Right kidney (tissue), 1 donor: ENCODE data around the gene PTPRO.
"Not testable (repeated sequence)": the region's sequence is repeated elsewhere in the genome, so short reads cannot be mapped to it uniquely, and the experiment has no call there.

ENCODE experiments used
- DNase-seq: peaks from one replicate; pipeline ENCODE4 v3.0.0-alpha.2; 2016

The PTPRO gene

GRCh38 chr12:15602051-15602672, 279.9 kb downstream of the PTPRO start:
- no peak for DNase-seq

- no peak for DNase-seq
These were observed 281.3 kb downstream of the PTPRO start for GRCh38 chr12:15603474-15604085.

- DNase-seq, result no peak
These were observed 283.7 kb downstream of the PTPRO start for GRCh38 chr12:15605881-15606590.

GRCh38 chr12:15608406-15608805, 286.1 kb downstream of the PTPRO start:
- DNase-seq, result no peak

- no peak for DNase-seq
These were observed 286.6 kb downstream of the PTPRO start for GRCh38 chr12:15608941-15609340.

- DNase-seq, result no peak
These were observed 291.7 kb downstream of the PTPRO start for GRCh38 chr12:15613981-15614380.

GRCh38 chr12:15616495-15616894, 294.2 kb downstream of the PTPRO start:
- not testable (repeated sequence) for DNase-seq

GRCh38 chr12:15620741-15621539, 298.6 kb downstream of the PTPRO start:
- no peak for DNase-seq

GRCh38 chr12:15625075-15625474, 302.8 kb downstream of the PTPRO start:
- DNase-seq, result no peak

- DNase-seq, result no peak
These were observed 306.0 kb downstream of the PTPRO start for GRCh38 chr12:15627995-15628945.

GRCh38 chr12:15629108-15629507, 306.8 kb downstream of the PTPRO start:
- no peak for DNase-seq

- DNase-seq, result no peak
These were observed 307.5 kb downstream of the PTPRO start for GRCh38 chr12:15629761-15630160.

GRCh38 chr12:15631007-15631715, 308.9 kb downstream of the PTPRO start:
- no peak for DNase-seq

- no peak for DNase-seq
These were observed 310.4 kb downstream of the PTPRO start for GRCh38 chr12:15632708-15633107.

- DNase-seq, result no peak
These were observed 310.9 kb downstream of the PTPRO start for GRCh38 chr12:15633201-15633600.

- no peak for DNase-seq
These were observed 311.8 kb downstream of the PTPRO start for GRCh38 chr12:15634010-15634683.

GRCh38 chr12:15636060-15636890, 314.0 kb downstream of the PTPRO start:
- no peak for DNase-seq

- no peak for DNase-seq
These were observed 315.9 kb downstream of the PTPRO start for GRCh38 chr12:15638231-15638630.

- no peak for DNase-seq
These were observed 322.4 kb downstream of the PTPRO start for GRCh38 chr12:15644700-15645099.

GRCh38 chr12:15646581-15646980, 324.3 kb downstream of the PTPRO start:
- no peak for DNase-seq
